HuH-7 (cell line): Measurements from ENCODE around the gene SYNE3.

Source experiments
- DNase-seq: peaks from one replicate; pipeline ENCODE4 v3.0.0; 2011; ENCODE audit warnings: low spot score

The SYNE3 gene

GRCh38 chr14:95516554-95517181 lies at the start of gene SYNE3:
TSS of gene SYNE3 (minus strand) at chr14:95516650. CDS start at chr14:95475821, 40,829 bp downstream.
- DNase-seq = peak; percentile 74

GRCh38 chr14:95564060-95564459 lies 47.6 kb upstream of the SYNE3 start:
- DNase-seq = no peak

- DNase-seq = no peak
Observed at GRCh38 chr14:95562892-95563685, 46.6 kb upstream of the SYNE3 start.

GRCh38 chr14:95561001-95561412 lies 44.6 kb upstream of the SYNE3 start:
- DNase-seq = peak; percentile 77

GRCh38 chr14:95559203-95559602 lies 42.8 kb upstream of the SYNE3 start:
- DNase-seq = no peak

- no peak for DNase-seq
Observed at GRCh38 chr14:95557832-95558231, 41.4 kb upstream of the SYNE3 start.

- no peak for DNase-seq
Observed at GRCh38 chr14:95557291-95557690, 40.8 kb upstream of the SYNE3 start.

GRCh38 chr14:95555053-95555452 lies 38.6 kb upstream of the SYNE3 start:
- DNase-seq = no peak

GRCh38 chr14:95553141-95553540 lies 36.7 kb upstream of the SYNE3 start:
- DNase-seq = no peak

- no peak for DNase-seq
Observed at GRCh38 chr14:95551435-95551834, 35.0 kb upstream of the SYNE3 start.

GRCh38 chr14:95549656-95550585 lies 33.5 kb upstream of the SYNE3 start:
- DNase-seq = peak; percentile 52

GRCh38 chr14:95548328-95548929 lies 32.0 kb upstream of the SYNE3 start:
- no peak for DNase-seq

GRCh38 chr14:95547626-95548327 lies 31.3 kb upstream of the SYNE3 start:
- DNase-seq = no peak

- DNase-seq = no peak
Observed at GRCh38 chr14:95547272-95547625, 30.8 kb upstream of the SYNE3 start.

- no peak for DNase-seq
Observed at GRCh38 chr14:95545515-95546168, 29.2 kb upstream of the SYNE3 start.

- no peak for DNase-seq
Observed at GRCh38 chr14:95544588-95544987, 28.1 kb upstream of the SYNE3 start.

- no peak for DNase-seq
Observed at GRCh38 chr14:95543021-95543420, 26.6 kb upstream of the SYNE3 start.

GRCh38 chr14:95541932-95542930 lies 25.8 kb upstream of the SYNE3 start:
- no peak for DNase-seq

GRCh38 chr14:95541346-95541745 lies 24.9 kb upstream of the SYNE3 start:
- no peak for DNase-seq
